Inferior parietal cortex (tissue), 1 donor: ENCODE results near the gene RDH5.
"Not testable (repeated sequence)": the region's sequence is repeated elsewhere in the genome, so short reads cannot be mapped to it uniquely, and the experiment has no call there.

ENCODE experiments used
- DNase-seq: peaks from one replicate; pipeline ENCODE4 v3.0.0-alpha.2; 2016; ENCODE audit errors: extremely low spot score

Gene RDH5

DNA sequence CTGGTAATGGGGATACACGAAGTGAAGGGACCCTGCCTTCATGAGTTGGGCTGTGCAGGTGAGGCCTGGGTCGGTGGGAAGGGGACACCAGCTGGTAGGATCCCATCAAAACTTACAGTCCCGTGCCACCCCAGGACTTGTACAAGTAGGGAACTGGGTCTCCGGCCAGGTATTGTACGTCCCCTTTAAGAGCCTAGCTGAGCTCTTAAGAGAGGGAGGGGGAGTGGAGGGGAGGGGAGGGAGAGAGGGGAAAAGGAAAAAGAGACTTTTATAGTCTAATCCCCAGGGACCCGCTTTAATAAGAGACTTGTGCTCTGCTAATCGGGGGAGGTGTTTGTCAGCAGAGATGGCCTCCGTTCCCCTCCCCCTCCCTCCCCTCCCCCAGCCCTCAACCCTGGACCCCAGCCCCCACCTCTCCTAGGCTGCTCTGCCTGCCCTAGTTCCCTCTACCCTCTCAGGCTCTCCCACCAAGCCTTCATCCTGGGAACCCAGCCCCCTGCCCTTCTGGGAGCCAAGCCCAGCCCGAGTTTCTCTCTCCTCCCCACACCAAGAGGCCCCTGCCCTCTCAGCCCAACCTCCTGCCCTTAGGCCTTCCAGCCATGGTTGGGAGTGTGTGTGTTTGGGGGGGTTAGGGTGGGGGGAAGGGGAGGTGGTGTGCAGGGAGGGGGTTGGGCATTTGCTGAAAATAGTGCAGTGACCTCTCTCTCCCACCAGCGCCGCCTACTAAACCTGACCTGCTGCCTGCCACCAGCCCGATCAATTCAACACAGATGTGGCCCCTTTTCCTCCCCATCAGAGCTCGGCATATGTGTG, 25.4 kb downstream of the RDH5 start:
- DNase-seq = no peak

- DNase-seq = no peak
Measured at GRCh38 chr12:55746174-55746912, 26.1 kb downstream of the RDH5 start.

GRCh38 chr12:55746913-55747231, 26.7 kb downstream of the RDH5 start:
- DNase-seq = no peak

GRCh38 chr12:55748230-55748993, 28.2 kb downstream of the RDH5 start:
- no peak for DNase-seq

- no peak for DNase-seq
Measured at GRCh38 chr12:55755246-55755645, 35.1 kb downstream of the RDH5 start.

- no peak for DNase-seq
Measured at GRCh38 chr12:55757701-55758100, 37.5 kb downstream of the RDH5 start.

DNA sequence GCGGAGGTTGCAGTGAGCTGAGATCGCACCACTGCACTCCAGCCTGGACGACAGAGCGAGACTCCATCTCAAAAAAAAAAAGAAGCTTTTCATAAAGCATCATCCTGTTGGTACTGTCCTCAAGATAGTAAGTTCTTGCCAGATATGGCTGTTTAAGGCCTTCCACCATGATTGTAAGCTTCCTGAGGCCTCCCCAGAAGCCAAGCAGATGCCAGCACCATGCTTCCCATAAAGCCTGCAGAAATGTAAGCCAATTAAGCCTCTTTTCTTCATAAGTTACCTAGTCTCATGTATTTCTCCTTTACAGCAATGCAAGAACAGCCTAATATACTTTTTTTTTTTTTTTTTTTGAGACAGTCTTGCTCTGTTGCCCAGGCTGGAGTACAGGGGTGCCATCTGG, 38.4 kb downstream of the RDH5 start:
- DNase-seq = not testable (repeated sequence)

DNA sequence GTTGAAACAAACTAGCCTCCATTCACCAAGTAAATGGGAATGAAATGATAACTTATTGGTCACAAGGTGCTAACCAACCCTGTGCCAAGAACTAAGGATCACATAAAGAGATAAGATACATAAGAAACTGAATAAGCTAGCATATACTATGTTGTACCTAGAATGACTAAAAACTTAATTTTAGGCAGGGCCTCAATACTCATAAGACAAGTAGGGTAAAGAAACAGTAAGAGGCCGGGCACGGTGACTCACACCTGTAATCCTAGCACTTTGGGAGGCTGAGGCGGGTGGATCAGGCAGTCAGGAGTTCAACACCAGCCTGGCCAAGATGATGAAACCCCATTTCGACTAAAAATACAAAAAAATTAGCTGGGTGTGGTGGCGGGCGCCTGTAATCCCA, 40.5 kb downstream of the RDH5 start:
- no peak for DNase-seq

DNA sequence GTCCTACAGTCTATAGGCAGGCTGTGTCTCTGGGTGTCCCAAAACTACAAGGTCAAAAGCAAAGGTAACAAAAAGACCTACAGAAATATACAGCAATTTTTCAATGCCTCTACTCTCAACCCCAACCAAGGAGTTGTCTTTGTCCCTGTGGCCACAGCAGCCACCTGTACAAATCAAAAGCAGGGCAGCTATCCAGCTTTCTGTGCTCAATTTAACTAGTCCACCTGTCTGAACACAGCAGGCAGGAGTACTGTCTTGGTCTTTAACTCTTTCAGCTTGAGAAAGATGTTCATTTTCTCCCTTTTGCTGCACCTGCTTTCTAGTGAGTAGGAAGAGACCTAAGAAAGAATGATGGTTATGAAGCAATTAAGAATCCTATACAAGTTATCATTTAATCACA, 42.5 kb downstream of the RDH5 start:
- no peak for DNase-seq

DNA sequence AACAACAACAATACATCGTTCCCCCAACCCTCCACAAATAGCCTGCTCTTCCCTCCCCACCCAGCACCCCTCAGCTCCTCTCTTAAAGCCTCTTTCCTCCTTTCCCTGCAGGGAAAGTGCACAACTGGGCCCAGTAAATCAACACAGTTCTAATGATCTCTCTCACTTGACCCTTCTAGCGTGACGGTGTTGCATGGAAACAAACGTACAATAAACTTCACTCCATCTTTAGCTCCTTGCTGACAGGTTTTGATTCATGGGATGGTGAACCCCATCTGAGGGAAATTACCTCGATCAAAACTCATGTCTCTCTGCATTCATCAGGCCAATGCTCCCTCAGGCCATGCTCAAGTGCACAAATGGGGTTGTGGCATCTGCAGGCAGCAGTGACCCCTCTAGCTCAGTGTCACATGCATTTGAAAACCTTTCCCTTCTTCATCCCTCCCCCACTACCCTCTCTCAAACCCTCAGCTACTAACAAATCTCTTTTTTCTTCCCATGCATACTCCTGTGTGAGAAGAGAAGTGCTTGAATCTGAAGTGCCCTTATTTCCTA, 45.6 kb downstream of the RDH5 start:
- no peak for DNase-seq

DNA sequence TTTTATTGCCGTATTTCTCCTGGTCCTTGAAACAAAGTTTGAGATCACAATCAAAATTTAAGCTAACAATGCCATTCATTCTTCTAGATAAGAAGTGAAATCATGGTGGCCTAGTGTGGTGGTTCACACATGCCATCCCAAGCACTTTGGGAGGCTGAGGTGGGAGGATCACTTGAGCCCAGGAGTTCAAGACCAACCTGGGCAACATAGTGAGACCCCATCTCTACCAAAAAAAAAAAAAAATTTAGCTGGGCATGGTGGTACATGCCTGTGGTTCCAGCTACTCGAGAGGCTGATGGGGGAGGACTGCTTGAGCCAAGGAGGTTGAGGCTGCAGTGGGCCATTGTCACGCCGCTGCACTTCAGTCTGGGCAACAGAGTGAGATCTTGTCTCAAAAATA, 47.0 kb downstream of the RDH5 start:
- no peak for DNase-seq

GRCh38 chr12:55771736-55772135, 51.5 kb downstream of the RDH5 start:
- no peak for DNase-seq
